Cardiac fibroblast (primary cell): ENCODE results near the gene PPIL3.

ENCODE experiments used
- DNase-seq, 2 donors: peaks; one replicate each; pipeline versions ENCODE4 v3.0.0 to v3.0.0-alpha.2; 2010; ENCODE audit warnings: low read depth in 2 of 2
- H3K4me3 ChIP-seq, 2 donors: replicated peaks in 1 of 2; 1 replicate in 1 of 2; 2 replicates in 1 of 2; pipeline ENCODE4 v1.5.1; 2011; ENCODE audit warnings: low read depth in 2 of 2, low read length in 2 of 2, mild to moderate bottlenecking in 2 of 2, moderate library complexity in 1 of 2
- TF ChIP-seq, protein P1 (sequence below): IDR thresholded peaks from one replicate; pipeline ENCODE4 v1.5.1; 2011; ENCODE audit warnings: low read depth, mild to moderate bottlenecking, low read length, inconsistent platforms

PPIL3 gene

DNA sequence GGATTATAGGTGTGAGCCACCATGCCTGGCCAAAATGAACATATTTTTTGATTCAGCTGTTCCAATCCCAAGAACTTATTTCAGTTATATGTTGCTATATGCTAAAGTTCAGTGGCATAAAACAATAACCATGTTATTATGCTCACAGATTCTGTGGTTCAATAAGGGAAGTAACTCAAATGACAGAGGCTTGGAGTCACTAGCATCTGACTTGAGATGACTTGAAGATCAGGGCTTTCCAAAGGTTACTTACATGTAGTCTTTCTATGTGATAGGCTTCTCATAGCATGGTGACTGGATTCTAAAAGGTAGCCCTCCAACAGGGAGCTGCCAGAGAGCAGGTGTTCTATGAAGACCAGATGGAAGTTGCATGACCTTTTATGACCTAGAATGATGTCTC lies 41.6 kb downstream of the PPIL3 start:
- TF ChIP-seq, protein P1, sequence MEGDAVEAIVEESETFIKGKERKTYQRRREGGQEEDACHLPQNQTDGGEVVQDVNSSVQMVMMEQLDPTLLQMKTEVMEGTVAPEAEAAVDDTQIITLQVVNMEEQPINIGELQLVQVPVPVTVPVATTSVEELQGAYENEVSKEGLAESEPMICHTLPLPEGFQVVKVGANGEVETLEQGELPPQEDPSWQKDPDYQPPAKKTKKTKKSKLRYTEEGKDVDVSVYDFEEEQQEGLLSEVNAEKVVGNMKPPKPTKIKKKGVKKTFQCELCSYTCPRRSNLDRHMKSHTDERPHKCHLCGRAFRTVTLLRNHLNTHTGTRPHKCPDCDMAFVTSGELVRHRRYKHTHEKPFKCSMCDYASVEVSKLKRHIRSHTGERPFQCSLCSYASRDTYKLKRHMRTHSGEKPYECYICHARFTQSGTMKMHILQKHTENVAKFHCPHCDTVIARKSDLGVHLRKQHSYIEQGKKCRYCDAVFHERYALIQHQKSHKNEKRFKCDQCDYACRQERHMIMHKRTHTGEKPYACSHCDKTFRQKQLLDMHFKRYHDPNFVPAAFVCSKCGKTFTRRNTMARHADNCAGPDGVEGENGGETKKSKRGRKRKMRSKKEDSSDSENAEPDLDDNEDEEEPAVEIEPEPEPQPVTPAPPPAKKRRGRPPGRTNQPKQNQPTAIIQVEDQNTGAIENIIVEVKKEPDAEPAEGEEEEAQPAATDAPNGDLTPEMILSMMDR: no peak
- DNase-seq: no peak
- no peak overlapping the region for H3K4me3 ChIP-seq

DNA sequence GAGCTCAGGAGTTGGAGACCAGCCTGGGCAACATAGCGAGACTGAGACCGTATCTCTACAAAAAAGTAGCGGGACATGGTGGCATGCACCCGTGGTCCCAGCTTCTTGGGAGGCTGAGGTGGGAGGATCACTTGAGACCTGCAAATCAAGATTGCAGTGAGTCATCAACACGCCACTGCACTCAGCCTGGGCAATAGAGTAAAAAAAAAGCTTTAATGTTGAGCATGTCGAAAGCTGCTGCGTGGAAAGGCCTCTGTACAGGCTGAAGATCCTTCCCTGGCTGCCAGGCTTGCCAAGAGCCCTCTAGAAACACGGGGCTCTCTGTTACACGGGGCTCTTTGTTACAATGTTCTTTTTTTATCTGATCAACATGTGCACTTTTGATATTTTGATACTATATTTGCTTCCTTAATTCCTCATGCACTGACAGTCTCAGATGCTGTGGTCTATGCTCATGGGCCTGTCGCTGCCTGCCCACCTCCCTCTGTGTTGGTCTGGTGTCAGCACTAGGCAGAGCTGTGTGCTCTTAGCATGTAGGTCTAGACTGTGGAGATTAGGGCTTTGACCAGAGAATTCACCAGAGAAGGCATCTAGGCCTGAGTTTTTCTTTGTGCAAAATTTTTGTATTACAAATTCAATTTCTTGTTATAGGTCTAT lies 43.1 kb downstream of the PPIL3 start:
- no peak for DNase-seq
- no peak overlapping the region for H3K4me3 ChIP-seq
- TF ChIP-seq, protein P1: no peak

DNA sequence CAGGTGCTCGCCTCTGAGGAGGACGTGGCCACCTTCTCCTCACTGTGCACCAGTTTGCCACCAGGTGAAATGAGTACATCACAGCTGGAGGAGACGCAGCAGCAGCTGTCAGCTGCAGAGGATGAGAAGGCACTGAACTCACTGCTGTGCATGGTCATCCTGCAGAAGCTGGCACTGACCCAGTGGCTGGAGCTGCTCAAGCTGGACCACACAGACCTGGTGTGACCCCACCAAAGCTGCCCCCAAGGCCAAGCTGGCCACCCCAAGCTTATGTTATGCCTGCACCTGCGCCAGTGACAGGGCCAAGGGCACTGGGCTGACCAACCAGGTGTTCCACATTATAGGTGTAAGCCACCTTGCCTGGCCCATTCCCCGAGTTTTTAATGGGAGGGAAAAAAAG lies 43.7 kb downstream of the PPIL3 start:
- TF ChIP-seq, protein P1: no peak
- H3K4me3 ChIP-seq: no peak overlapping the region
- DNase-seq: no peak

DNA sequence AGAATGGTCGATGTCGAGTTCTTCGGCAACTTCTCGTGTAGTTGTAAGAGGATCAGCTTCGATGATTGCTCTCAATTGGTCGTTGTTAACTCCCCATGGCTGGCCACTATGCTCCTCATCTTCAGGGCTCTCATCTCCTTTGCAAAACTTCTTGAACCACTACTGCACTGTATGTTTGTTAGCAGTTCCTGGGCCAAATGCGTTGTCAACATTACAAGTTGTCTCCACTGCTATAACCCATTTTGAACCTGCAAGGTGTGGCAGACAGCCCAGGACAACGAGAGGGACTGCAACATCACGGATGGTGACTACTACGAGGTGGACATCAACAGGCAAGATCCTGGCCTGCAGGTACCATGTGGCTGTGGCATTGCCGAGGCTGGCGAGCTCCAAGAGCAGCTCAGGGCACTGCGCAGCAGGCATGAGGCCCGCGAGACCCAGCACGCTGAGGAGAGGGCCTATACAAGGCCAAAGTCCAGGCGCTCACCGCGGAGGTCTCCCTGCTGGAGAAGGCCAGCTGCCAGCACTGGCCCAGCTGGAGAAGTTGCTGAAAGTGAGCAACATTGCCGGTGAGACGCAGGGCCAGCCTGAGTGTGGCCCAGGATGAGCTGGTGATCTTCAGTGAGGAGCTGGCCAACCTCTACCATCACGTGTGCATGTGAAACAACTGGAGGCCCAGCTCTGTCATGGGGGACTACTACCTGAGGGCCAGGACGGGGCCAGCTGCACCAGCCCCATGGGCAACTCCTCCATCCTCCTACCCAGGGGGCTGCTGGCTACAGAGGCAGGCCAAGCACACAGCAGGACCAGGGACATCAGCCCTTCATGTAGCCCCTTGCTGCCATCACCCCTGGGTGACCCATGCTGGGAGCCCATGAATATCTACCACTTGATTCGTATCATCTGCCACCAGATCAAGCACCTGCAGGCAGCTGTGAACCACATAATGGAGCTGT lies 44.6 kb downstream of the PPIL3 start:
- TF ChIP-seq, protein P1: no peak
- DNase-seq: no peak
- H3K4me3 ChIP-seq: no peak overlapping the region

DNA sequence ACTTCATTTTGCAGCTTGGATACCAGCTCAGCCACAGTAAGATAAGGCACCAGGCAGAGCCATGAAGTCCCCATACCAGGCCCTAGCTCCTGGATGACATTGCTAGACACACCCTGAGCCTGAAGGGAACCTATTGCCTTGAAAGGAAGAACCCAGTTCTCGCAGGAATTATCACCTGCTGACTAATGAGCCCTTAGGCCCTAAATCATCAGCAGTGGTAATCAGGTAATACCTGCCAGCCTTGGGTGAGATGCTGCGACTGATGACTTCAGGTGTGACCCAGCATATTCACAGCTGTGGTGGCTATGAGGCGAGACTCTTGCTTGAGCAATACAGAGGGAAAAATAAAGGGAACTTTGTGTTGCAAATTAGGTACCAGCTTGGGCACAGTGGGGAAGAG lies 49.4 kb downstream of the PPIL3 start:
- H3K4me3 ChIP-seq: no peak overlapping the region

DNA sequence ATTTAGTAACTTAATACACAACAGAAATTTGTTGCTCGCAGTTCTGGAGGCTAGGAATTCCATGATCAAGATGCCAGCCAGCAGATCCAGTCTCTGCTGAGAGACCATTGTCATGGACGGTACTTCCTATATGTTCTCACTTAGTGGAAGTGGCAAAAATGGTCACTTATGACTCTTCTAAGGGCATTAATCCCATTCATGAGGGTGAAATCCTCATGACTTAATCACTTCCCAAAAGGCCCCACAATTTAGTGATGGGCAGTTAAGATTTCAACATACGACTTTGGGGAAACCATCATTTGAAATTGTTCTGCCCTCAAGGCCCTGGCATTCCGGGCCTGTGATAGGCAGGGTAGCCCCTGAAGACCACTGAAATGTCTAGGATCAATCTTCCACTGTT lies 54.2 kb downstream of the PPIL3 start:
- DNase-seq: no peak
- H3K4me3 ChIP-seq: no peak overlapping the region
- TF ChIP-seq, protein P1: no peak

More for the DNA sequence above, 49.4 kb downstream of the PPIL3 start:
- DNase-seq: no peak
- TF ChIP-seq, protein P1: no peak
